Measurements from ENCODE around the gene CCL4L2.
"Not testable (repeated sequence)": the region's sequence is repeated elsewhere in the genome, so short reads cannot be mapped to it uniquely, and the experiment has no call there.

CCL4L2 gene

DNA sequence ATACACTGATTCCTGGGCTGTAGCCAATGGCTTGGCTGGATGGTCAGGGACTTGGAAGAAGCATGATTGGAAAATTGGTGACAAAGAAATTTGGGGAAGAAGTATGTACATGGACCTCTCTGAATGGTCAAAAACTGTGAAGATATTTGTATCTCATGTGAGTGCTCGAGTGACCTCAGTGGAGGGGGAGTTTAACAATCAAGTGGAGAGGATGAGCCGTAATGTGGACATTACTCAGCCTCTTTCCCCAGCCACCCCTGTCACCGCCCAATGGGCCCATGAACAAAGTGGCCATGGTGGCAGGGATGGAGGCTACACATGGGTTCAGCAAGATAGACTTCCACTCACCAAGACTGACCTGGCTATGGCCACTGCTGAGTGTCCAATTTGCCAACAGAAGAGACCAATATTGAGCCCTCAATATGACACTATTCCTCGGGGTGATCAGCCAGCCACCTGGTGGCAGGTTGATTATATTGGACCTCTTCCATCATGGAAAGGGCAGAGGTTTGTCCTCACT is 10.8 kb downstream of the CCL4L2 start:
- DNase-seq, result not testable (repeated sequence)

DNA sequence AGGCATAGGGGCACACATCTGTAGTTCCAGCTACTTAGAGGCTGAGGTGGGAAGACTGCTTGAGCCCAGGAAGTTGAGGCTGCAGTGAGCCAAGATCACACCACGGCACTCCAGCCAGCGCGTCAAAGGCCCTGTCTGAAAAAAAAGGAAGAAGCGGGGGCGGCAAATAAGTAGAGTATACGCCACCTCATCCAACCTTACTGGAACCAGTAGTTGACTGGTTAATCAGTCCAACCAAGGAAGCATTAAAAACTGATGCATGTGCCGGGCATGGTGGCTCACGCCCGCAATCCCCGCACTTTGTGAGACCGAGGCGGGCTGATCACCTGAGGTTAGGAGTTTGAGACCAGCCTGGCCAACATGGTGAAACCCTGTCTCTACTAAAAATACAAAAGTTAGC is 12.1 kb downstream of the CCL4L2 start:
- DNase-seq, result not testable (repeated sequence)

- DNase-seq, result not testable (repeated sequence)
Observed at GRCh38 chr17:36229644-36230043, 18.8 kb downstream of the CCL4L2 start.

DNA sequence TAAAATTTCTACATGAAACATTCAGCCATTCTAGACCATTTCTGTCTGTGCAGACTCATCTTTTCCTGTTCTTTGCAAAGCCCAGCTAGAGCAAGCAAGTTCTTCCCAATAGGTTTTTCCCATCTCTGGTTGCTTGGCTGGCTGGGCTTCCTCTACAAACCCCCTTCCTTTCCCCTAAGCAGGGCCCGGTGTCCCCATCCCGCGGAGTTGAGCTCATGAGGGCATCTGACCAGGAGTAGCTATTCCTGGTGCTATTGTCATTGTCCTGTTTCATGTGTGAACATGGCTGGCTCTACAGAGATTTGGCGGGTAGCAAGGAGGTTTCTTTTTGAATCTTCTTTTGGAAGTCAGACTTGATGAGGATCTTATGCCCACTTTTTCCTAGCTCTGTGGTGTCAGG is 31.2 kb downstream of the CCL4L2 start:
- not testable (repeated sequence) for DNase-seq
